Amniotic epithelial cell (primary cell): ENCODE data around the gene IL15RA.

Experiments
- DNase-seq: peaks from one replicate; pipeline ENCODE4 v3.0.0-alpha.2; 2010; ENCODE audit warnings: low read depth

IL15RA gene, protein sequence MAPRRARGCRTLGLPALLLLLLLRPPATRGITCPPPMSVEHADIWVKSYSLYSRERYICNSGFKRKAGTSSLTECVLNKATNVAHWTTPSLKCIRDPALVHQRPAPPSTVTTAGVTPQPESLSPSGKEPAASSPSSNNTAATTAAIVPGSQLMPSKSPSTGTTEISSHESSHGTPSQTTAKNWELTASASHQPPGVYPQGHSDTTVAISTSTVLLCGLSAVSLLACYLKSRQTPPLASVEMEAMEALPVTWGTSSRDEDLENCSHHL

GRCh38 chr10:5977471-5978229, at the start of gene IL15RA:
Gene IL15RA, minus strand, starts transcription at chr10:5977543. Its CDS starts 51 bp downstream, at chr10:5977492.
- peak; percentile 13 for DNase-seq

DNA sequence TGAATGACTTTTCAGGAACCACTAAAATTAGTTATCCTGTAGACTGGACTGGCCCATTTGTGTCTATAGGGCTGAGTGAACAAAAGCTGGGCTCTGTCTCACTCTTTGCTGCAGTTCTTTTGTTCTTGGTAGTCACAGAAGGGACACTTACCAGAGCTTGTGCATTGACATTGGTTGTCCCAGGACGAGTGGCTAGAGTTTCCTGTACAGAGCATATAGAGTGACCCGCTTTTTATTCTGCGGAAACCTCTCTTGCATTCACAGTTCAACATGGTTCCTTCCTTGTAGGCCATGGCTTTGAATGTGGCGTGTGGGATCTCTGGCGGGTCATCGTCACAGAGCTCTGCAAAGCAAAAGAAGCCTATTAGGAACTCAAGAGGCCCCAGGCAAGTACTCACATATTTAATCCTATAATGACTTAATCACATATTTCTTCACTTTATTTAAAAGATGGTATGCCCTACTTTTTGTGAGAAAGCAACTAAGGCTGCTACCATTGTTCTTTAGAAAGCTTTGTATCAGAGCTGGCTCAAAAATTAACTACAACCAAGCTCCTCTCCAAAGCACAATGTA, 48.4 kb upstream of the IL15RA start:
- no peak for DNase-seq

DNA sequence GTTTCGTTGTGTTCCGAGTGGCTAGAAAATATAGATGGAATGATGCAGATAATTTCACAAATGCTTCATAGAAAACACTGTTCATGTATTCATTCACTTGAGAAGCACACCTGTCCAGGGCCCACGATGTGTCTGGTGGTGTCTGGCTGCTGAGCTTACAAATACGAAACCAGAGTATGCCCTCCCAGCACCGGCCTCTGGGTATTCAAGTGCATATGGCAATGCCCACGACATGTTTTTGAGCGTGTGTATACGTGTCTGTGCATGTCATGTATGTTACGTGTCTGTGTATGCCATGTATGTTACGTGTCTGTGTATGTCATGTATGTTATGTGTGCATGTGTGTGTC, 47.0 kb upstream of the IL15RA start:
- no peak for DNase-seq

GRCh38 chr10:6023661-6024333, 46.5 kb upstream of the IL15RA start:
- no peak for DNase-seq

- DNase-seq = no peak
These were observed 45.3 kb upstream of the IL15RA start for GRCh38 chr10:6022660-6023059.

GRCh38 chr10:6020826-6021225, 43.5 kb upstream of the IL15RA start:
- peak; percentile 11 for DNase-seq

DNA sequence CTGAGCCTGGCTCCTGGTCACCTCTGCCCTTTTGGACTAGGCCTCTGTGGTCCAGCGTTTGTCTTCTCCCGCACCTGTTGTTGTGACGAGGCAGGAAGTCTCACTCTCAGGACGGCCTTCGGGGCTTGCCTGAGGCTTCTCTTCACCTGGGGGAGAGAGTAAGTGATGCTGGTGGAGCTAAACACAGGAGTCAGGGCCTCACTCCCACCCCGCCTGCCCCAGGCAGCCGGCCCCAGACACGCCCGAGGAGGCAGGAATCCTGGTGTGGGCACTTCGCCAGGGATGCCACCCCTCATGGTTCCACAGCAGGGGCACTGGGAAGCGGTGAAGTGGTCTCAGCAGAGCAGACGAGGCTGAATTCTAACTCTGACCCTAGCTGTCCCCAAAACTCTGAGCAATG, 42.5 kb upstream of the IL15RA start:
- no peak for DNase-seq

DNA sequence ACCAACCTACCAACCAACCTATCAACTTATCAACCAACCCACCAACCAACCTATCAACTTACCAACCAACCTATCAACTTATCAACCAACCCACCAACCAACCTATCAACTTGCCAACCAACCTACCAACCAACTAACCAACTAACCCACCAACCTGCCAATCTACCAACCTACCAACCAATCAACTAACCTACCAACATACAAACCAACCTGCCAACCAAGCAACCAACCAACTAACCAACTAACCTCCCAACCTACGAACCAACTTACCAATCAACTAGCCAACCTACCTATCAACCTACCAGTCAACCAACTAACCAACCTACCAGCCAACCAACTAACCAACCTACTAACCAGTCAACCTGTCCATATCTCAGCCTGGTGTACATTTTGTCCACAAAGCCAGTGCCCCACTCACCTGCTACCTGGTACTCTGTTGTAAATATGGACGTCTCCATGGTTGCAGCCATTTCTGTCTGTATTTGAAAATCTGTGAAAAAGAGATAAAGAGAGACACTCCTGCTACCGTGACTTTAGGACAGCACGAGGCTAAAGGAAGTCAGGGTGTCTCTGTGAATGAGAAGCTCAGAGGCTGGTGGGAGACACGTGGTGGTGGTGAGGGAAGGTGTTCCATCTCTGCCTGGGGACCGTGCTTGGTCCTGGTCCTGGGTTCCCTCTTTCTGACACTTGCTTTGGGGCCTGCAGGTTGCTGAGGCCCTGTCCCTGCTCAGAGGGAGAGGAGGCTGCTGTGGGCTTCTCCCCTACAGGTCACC, 41.9 kb upstream of the IL15RA start:
- no peak for DNase-seq

DNA sequence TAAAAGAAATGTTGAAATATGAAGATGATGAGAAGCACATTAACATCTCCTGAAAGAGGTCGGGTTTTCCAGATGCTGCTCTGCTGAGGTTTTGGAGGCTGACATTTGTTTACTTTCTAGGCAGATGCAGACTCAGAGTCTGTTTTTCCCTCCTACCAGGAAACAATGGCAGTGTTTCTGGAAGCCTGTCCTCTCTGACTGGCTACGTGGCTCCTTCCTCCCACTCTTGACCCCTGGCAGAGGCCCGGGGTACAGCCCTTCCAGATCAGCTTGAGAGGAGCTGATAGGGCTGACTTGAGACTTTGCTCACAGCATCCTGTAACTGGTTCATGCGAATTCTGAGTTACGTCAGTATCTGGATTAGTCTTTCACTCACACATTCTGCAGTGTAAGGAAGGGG, 41.1 kb upstream of the IL15RA start:
- DNase-seq = peak; percentile 34

DNA sequence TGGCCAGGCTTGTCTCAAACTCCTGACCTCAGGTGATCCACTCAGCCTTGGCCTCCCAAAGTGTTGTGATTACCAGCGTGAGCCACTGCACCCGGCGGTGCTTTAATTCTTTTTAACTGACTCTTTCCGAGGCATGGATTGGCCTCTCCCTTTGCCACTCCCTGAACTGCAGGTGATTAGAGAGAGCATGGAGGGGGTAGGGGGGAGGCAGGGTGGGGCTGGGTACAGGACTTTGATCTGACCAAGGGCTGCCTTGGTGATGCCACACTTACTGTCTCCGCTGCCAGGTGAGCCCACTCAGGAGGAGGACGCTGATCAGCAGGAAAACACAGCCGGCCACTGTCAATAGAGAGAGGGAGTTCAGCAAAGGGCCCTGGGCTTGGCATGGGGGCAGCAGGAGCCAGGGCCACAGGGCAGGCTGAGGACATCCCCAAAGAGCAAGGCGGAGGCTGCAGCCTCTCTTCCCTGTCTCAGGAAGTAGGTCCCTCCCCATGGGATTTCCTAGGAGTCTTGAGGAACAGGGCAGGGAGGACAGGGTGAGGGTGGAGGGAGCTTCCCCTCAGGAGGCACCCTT, 40.5 kb upstream of the IL15RA start:
- no peak for DNase-seq

GRCh38 chr10:6014241-6014761, 37.0 kb upstream of the IL15RA start:
- DNase-seq = peak; percentile 17

- DNase-seq = no peak
These were observed 36.3 kb upstream of the IL15RA start for GRCh38 chr10:6013413-6014192.

- no peak for DNase-seq
These were observed 35.0 kb upstream of the IL15RA start for GRCh38 chr10:6012121-6012905.

- DNase-seq = no peak
These were observed 34.2 kb upstream of the IL15RA start for GRCh38 chr10:6011558-6011957.

DNA sequence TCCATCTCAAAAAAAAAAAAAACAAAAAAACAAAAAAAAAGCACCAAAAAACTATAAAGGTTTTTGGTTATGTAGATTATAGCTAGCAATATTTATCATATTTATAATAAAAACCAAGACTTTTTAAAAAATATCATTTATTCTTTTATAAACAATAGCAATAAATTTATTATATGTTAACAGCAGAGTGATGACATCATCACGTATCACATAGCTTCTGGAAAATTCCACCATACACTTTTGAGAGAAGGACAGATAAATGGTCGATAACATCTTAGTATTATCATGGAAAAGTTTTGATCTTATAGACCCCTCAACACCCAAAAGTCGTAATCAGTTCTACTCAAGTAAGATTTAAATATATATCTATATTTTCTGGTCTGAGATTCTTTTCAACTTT, 33.2 kb upstream of the IL15RA start:
- DNase-seq = no peak

GRCh38 chr10:6009961-6010360, 32.6 kb upstream of the IL15RA start:
- DNase-seq = peak; percentile 19

- DNase-seq = peak; percentile 95
These were observed 31.8 kb upstream of the IL15RA start for GRCh38 chr10:6009150-6009549.

DNA sequence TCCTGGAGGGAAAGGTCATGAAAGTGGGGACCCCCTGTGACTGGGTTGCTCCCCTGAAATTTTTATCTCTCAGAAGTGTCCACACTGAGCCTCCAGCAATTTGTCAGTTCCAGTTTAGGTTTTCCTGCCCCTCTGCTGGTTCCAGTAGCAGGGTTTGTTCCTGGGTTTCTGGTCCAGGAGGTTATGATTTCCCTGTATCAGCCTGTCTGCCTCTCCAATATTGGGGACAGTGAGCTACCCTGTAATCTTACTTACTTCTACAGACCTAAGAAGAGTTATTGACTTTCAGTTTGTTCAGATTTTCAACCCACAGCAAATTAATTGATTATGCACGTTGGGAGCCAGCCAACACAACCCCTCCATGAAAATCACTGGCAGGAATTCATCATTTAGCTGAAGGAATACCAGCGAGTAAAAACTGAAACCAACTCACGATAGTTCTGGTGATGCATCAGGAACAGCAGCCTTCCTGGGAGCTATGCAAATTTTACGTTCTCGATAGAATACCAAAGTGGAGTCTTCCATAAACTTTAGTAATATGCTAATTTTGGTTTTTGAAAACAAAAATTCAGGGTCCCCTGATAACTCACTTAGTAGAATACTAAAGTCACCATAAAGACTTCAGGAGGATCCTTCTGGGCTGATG, 31.3 kb upstream of the IL15RA start:
- peak; percentile 13 for DNase-seq

DNA sequence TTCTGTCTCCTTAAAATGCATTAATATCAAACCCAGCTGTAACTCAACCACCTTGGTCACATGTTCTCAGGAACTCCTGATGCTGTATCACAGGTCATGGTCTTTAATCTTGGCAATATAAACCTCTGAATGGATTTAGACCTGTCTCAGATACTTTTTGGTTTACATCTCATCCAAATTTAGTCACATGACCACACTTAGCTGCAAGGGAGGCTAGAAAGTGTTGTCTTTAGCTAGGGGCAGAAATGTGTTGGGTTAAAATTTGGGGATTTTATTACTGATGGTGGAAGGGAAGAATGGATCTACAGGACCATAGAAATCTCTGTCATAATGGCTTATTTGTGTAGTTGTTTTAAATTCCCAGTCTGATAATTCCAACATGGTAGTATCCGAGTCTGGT, 29.6 kb upstream of the IL15RA start:
- DNase-seq = no peak
